HS-5 (cell line): ENCODE measurements around the gene CPT2.

Source experiments
- DNase-seq: peaks from one replicate; pipeline ENCODE4 v3.0.0-alpha.2; 2012; ENCODE audit warnings: low read depth

Gene CPT2

DNA sequence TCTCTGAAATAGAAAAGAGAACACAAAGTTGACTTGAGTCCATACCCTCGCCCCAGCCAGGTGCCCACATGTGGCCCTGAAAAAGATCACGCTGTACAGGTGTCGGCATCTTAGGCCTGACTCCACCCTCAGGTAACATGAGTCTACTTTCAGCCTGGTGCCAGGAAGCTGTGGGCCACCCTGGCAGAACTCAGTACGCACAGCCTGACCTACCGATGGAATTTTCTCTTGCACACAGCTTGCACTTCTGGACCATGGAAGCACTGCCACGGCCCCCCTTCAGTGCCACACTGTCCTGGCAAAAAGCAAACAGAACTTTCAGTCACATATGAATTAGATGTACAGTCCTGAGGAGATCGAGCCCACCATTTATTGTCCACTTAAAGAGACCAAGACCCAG, 21.6 kb downstream of the CPT2 start:
- DNase-seq: no peak

DNA sequence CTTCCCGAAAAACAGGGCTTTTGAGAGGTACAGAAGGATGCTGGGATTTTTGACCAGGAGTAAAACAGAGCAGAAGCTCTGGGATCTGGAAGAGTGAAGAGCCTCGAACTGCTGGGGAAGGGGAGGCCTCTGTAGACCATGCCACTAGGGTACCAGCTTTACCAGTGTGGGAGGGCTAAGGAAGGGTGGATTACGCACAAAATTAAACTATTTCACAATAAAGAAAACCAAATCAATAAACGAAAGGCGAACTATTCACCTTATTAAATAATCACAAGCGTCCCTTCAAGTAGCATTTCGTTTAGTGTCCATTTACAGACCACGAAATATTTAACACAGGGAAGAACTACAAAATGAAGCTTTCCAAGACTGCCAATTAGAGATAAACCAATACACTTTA, 23.1 kb downstream of the CPT2 start:
- no peak for DNase-seq

GRCh38 chr1:53220171-53220961, 23.7 kb downstream of the CPT2 start, which contains the start of gene CZIB:
TSS of gene CZIB (minus strand) at chr1:53220634. CDS start at chr1:53220575, 59 bp downstream.
- peak; percentile 69 for DNase-seq

DNA sequence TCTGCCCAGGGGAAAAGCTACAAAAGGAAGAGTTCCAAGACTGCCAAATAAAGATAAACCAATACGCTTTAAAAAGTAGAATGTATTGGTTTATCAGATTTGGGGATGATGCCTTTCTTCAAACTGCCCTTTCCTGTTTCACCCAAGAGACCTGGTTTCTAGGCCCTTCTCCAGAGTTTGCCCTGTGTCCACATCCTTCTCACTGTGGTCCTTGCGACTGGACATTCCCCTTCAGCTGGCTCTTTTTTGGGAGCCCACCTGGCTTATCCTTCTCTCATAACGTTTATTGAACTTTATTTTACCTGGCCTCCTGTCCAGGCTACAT, 24.3 kb downstream of the CPT2 start:
- DNase-seq: no peak

GRCh38 chr1:53237638-53238037, 41.0 kb downstream of the CPT2 start:
- DNase-seq: no peak

GRCh38 chr1:53238197-53239155, 41.9 kb downstream of the CPT2 start, which contains the start of gene MAGOH:
TSS of gene MAGOH (minus strand) at chr1:53238518. CDS start at chr1:53238448, 70 bp downstream.
- DNase-seq: peak; percentile 78

- DNase-seq: no peak
Observed at GRCh38 chr1:53241828-53242227, 45.2 kb downstream of the CPT2 start.

DNA sequence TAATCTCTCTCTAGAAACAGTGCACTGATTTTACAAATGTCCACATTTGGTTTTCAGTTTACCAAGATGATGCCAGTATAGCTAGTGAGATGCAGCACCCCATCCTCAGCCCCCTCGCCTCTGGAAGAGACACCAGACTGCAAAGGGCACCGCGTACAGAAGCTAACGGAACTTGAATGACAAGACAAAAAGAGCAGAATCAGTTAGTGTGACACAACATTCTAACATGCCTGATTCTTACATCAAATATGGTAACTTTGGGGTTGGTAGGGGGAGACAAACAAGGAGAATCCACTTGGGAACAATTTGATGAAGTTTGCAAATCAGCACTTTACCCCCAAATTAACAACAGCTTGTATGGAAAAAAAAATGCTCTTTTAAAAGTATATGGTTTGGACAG, 45.8 kb downstream of the CPT2 start:
- DNase-seq: no peak

DNA sequence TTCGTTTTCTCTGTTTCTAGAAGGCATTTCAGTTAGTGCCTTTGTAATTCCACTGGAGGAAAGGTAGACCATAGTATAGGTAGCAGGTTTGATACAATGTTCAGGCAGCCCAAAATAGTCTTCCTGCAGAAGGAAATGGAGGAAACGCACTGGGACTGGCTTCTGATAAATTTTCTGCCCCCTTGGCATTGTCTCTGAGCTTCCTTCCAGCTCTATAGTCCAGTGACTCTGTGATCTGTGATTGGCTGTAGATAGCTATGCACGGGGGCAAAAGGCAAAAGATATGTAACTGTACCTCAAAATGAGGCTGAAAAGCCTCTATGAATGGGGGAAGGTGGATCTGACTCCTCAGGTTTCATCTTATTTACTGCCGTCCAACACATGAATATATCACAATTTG, 47.5 kb downstream of the CPT2 start:
- DNase-seq: no peak

GRCh38 chr1:53246261-53247134, 49.9 kb downstream of the CPT2 start:
- peak; percentile 75 for DNase-seq

GRCh38 chr1:53249706-53250105, 53.1 kb downstream of the CPT2 start:
- no peak for DNase-seq

- DNase-seq: no peak
Observed at GRCh38 chr1:53250325-53250724, 53.7 kb downstream of the CPT2 start.

GRCh38 chr1:53254011-53254640, 57.5 kb downstream of the CPT2 start:
- no peak for DNase-seq

- no peak for DNase-seq
Observed at GRCh38 chr1:53255031-53255430, 58.4 kb downstream of the CPT2 start.

DNA sequence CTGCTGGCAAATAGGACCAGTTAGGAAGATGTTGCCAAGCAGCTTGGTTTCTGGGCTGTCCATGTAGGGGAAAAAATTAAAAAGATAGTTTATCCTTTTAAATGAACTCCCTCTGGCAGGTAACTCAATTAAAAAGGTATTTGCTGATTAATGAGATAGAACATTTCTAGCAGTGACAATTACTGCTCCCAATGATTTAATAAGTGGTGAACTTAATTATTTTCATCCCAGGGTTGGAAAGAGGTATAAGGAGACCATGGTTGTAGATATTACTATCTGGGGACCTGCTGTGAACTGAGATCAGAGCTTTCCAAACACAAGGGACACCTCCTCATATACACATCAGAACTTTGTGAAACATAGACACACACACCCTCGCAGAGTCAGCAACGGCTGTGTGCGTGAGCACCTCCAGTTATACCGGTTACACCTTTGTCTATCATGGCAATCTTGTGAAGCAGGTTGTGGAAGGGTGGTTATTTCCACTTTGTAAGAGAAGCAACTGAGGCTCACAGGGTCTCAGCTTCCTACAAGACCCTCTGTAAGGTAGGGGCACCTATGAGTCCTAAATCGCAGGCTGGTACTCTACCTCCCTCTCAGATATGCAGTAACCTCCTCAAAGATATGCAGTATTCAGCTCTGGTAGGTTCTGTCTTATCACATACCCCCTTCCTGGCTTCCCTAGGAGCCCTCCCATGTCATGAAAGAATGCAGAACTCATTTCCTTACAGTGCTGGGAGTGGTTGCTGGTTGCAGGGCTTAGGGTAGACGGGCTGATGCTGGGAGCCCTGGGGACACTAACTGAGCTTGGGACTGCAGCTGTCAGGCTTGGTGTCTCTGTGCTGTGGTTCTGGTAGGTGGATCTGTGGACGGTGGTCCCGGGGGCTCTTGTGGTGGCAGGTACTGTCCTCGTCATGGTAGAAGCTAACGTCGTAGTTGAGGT, 60.2 kb downstream of the CPT2 start:
- DNase-seq: no peak

DNA sequence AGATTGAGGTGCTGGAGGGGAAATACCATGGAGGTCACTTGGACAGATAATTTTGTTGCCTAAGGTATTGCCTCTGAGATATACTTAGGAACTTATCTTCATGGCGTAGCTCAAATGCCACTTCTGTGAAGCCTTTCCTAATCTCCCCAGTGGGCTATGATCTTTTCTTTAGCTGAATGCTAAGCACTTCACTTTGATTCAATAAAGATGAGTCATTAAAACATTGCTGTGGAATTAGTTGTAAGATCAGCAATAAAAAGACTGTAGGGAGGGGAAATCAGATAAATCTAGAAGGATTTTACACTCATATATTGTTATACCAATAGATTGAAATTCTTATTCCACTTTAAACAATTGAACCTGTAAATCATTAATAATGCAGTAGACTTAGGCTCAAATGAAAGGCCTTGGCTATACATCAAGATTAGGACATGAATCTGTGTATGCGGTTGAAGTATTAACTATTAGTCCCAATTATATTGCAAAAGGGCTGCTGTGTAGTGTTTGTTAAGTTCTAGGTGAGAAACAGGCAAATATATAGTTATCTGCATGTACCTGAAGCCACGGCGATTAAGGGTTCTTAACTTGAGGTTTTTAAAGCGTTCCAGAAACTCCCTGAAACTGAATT, 60.9 kb downstream of the CPT2 start:
- no peak for DNase-seq

DNA sequence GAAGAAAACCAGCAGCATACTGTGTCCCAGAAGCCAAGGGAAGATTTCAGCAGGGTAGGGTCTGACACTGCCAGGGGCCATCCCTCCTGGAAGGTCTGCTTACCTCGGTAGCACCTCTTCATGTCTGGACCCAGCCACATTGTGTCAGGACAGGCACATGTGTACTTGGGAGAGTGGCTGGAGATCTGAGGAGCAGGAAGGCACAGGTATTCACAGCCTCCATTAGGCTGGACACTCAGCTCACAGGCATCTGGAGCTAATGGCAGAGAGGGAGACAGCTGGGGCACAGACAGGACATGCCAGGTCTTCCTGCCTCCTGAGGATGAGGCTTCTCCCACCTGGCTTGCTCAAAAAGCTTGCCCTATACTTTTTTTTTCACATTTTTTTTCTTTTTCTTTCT, 61.6 kb downstream of the CPT2 start:
- DNase-seq: no peak

DNA sequence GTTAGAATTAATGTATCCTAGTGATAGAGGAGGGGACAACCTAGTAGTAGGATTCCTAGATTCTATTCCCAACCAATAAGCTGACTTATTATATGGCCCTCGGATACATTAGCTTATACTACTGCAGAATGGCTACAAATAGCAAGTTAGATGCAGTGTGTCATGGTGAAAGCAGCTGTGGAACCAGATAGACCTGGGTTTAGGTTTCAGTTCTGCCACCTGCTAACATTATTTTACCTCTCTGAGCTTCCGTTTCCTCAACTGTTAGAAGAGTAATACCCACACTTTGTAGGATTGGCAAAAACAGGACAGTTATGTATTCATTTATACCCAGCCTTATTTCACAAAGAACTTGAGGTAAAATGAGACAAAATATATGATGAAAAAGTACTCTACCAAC, 63.3 kb downstream of the CPT2 start:
- DNase-seq: no peak

- DNase-seq: no peak
Observed at GRCh38 chr1:53260631-53261247, 64.1 kb downstream of the CPT2 start.
